Fibroblast of lung (primary cell): ENCODE measurements around the gene NUPR1.

Source experiments
- CTCF ChIP-seq, 2 donors: IDR thresholded peaks in 1 of 2; conservative IDR thresholded peaks in 1 of 2; 1 replicate in 1 of 2; 2 replicates in 1 of 2; pipeline ENCODE4 v1.5.1; 2011 to 2012; ENCODE audit warnings: low read length in 2 of 2, control low read depth in 1 of 2, inconsistent platforms in 1 of 2, low read depth in 1 of 2, mild to moderate bottlenecking in 1 of 2
- EZH2 ChIP-seq: IDR thresholded peaks from 2 replicates; pipeline ENCODE4 v1.5.1; 2012; ENCODE audit warnings: low read length, control low read depth, mild to moderate bottlenecking; ENCODE audit errors: missing control alignments

GRCh38 chr16:28573738-28574718 is 35.3 kb upstream of the NUPR1 start:
- no peak for TF ChIP-seq CTCF (conservative IDR thresholded peaks at IDR 0.05 in 1 of 2, IDR thresholded peaks at IDR 0.05 in 1 of 2; ENCODE audit: low read depth in 1 of 2, low read length in 2 of 2)
- TF ChIP-seq EZH2, result no peak
